CD4-positive, CD25-positive, alpha-beta regulatory T cell (primary cell): ENCODE data around the gene VDR. TPM values are rescaled to one million over a fixed set of nuclear protein-coding genes. Genes with fewer than 3 reads are reported as not detected.

Source experiments
- ATAC-seq, 2 donors: fragments of 150-1000 bp; cut with Tn5 transposase; one replicate each; pipeline ENCODE4 v1.10.0; 2021; ENCODE audit warnings: low read depth in 2 of 2, moderate number of reproducible peaks in 2 of 2, moderate library complexity in 1 of 2
- DNase-seq, 3 donors: peaks; one replicate each; pipeline versions ENCODE4 v3.0.0 to v3.0.0-alpha.2; 2012 to 2022; ENCODE audit warnings: mixed read lengths in 1 of 3
- H3K27ac ChIP-seq: one replicate; pipeline ENCODE4 v1.7.0; 2013; ENCODE audit warnings: mild to moderate bottlenecking, low read length; ENCODE audit not compliant: insufficient read depth, poor library complexity, severe bottlenecking
- H3K27me3 ChIP-seq: one replicate; pipeline ENCODE4 v1.7.0; 2013; ENCODE audit warnings: low read length; ENCODE audit not compliant: control insufficient read depth, insufficient read depth
- H3K36me3 ChIP-seq: one replicate; pipeline ENCODE4 v1.7.0; 2013; ENCODE audit warnings: mild to moderate bottlenecking, low read length, moderate library complexity; ENCODE audit not compliant: control insufficient read depth, insufficient read depth
- H3K4me1 ChIP-seq: 2 replicates; pipeline ENCODE4 v1.7.0; 2013; ENCODE audit warnings: mild to moderate bottlenecking, low read length; ENCODE audit not compliant: insufficient read depth, control insufficient read depth, poor library complexity, severe bottlenecking
- H3K4me3 ChIP-seq: one replicate; pipeline ENCODE4 v1.7.0; 2013; ENCODE audit warnings: low read depth, mild to moderate bottlenecking, low read length, moderate library complexity
- H3K9me3 ChIP-seq, 2 experiments: 1 replicate in 1 of 2; 2 replicates in 1 of 2; pipeline ENCODE4 v1.7.0; 2013; ENCODE audit warnings: low read length in 2 of 2, mild to moderate bottlenecking in 1 of 2, moderate library complexity in 1 of 2; ENCODE audit not compliant: control insufficient read depth in 2 of 2
- H3K27ac Mint-ChIP-seq, 3 donors: one replicate each; pipeline ENCODE4 v1.8.0; 2020 to 2022; ENCODE audit warnings: mild to moderate bottlenecking in 3 of 3, mixed read lengths in 3 of 3, moderate library complexity in 2 of 3
- H3K27me3 Mint-ChIP-seq: one replicate; pipeline ENCODE4 v1.8.0; 2022; ENCODE audit warnings: mild to moderate bottlenecking, mixed read lengths
- H3K36me3 Mint-ChIP-seq: one replicate; pipeline ENCODE4 v1.8.0; 2020; ENCODE audit warnings: mixed read lengths
- H3K4me1 Mint-ChIP-seq, 4 donors: one replicate each; pipeline ENCODE4 v1.8.0; 2020 to 2022; ENCODE audit warnings: mixed read lengths in 4 of 4, mild to moderate bottlenecking in 1 of 4
- H3K4me3 Mint-ChIP-seq, 4 donors: one replicate each; pipeline ENCODE4 v1.8.0; 2020 to 2022; ENCODE audit warnings: mild to moderate bottlenecking in 4 of 4, mixed read lengths in 4 of 4, moderate library complexity in 3 of 4
- H3K9me3 Mint-ChIP-seq, 7 donors: one replicate each; pipeline ENCODE4 v1.8.0; 2020 to 2022; ENCODE audit warnings: mixed read lengths in 7 of 7, mild to moderate bottlenecking in 3 of 7, moderate library complexity in 2 of 7
- polyA plus RNA-seq, 4 donors: library from polyadenylated mRNA; unstranded; fragments of 300-500 nt; fragmentation: Illumina TruSeq; gene quantifications; one replicate each; pipeline ENCODE4 v1.2.3, GENCODE V29; 2021
- total RNA-seq: library from RNA; stranded (reverse); gene quantifications from one replicate; pipeline ENCODE4 v1.2.3, GENCODE V29; 2022

VDR gene
- total and polyA plus RNA-seq, 5 donors from 2014 or later = 1.6 to 4.5 (median 2.8) TPM

- Histone ChIP-seq H3K27me3 (no peaks in the 10 kb centered on the region), H3K36me3 (no peaks in the 10 kb centered on the region), H3K4me3 (no peak overlapping the region), H3K9me3 (no peaks in the 10 kb centered on the region), H3K27ac (no peak overlapping the region), H3K4me1 (peaks cover 44% of the 10 kb centered on the region)
- Mint-ChIP-seq H3K36me3 (no peaks in the 10 kb centered on the region), H3K4me1 (peaks cover 27 to 71% (median 55%) of the 10 kb centered on the region in 4 donors), H3K27me3 (no peaks in the 10 kb centered on the region), H3K27ac (peak overlapping the region in 2 of 3 donors; percentile 81 to 96), H3K9me3 (no peaks in the 10 kb centered on the region), H3K4me3 (no peak overlapping the region)
- ATAC-seq = no peak
- no peak for DNase-seq
Observed at GRCh38 chr12:47887529-47887928, 17.3 kb downstream of the VDR start.

GRCh38 chr12:47886510-47887240, 18.1 kb downstream of the VDR start:
- DNase-seq = no peak
- no peaks in the 10 kb centered on the region for H3K27me3 Mint-ChIP-seq
- H3K4me3 Mint-ChIP-seq = peak overlapping the region in 1 of 4 donors; percentile 6
- H3K27ac Mint-ChIP-seq = peak overlapping the region in 2 of 3 donors; percentile 66 to 98
- ATAC-seq = no peak
- H3K4me1 Mint-ChIP-seq = peaks cover 27 to 79% (median 61%) of the 10 kb centered on the region in 4 donors
- Histone ChIP-seq H3K9me3 (no peaks in the 10 kb centered on the region), H3K4me1 (peaks cover 52% of the 10 kb centered on the region), H3K36me3 (no peaks in the 10 kb centered on the region), H3K4me3 (no peak overlapping the region), H3K27ac (no peak overlapping the region), H3K27me3 (no peaks in the 10 kb centered on the region)
- no peaks in the 10 kb centered on the region for H3K36me3 Mint-ChIP-seq
- no peaks in the 10 kb centered on the region for H3K9me3 Mint-ChIP-seq

- H3K36me3 Mint-ChIP-seq = no peaks in the 10 kb centered on the region
- H3K4me3 Mint-ChIP-seq = peak overlapping the region in 2 of 4 donors; percentile 78 to 85
- Histone ChIP-seq H3K27me3 (no peaks in the 10 kb centered on the region), H3K4me3 (no peak overlapping the region), H3K27ac (peak overlapping the region; percentile 17), H3K36me3 (no peaks in the 10 kb centered on the region), H3K9me3 (no peaks in the 10 kb centered on the region), H3K4me1 (peaks cover 52% of the 10 kb centered on the region)
- no peak for DNase-seq
- peaks cover 27 to 78% (median 60%) of the 10 kb centered on the region in 4 donors for H3K4me1 Mint-ChIP-seq
- H3K27me3 Mint-ChIP-seq = no peaks in the 10 kb centered on the region
- H3K27ac Mint-ChIP-seq = peak overlapping the region in 2 of 3 donors; percentile 87 to 98
- no peaks in the 10 kb centered on the region for H3K9me3 Mint-ChIP-seq
- ATAC-seq = no peak
Observed at GRCh38 chr12:47885566-47885965, 19.2 kb downstream of the VDR start.

- H3K4me1 Mint-ChIP-seq = peaks cover 27 to 75% (median 60%) of the 10 kb centered on the region in 4 donors
- peak overlapping the region; percentile 48 to 98 (median 87) for H3K27ac Mint-ChIP-seq
- Histone ChIP-seq H3K27me3 (no peaks in the 10 kb centered on the region), H3K4me1 (peaks cover 52% of the 10 kb centered on the region), H3K27ac (peak overlapping the region; percentile 17), H3K36me3 (no peaks in the 10 kb centered on the region), H3K4me3 (peak overlapping the region; percentile 1), H3K9me3 (no peaks in the 10 kb centered on the region)
- DNase-seq = peak in 2 of 3 donors; percentile 34 to 76
- ATAC-seq = peak; percentile 29 to 48
- H3K9me3 Mint-ChIP-seq = no peaks in the 10 kb centered on the region
- H3K36me3 Mint-ChIP-seq = no peaks in the 10 kb centered on the region
- peak overlapping the region; percentile 66 to 85 (median 76) for H3K4me3 Mint-ChIP-seq
- H3K27me3 Mint-ChIP-seq = no peaks in the 10 kb centered on the region
Observed at GRCh38 chr12:47885012-47885501, 19.7 kb downstream of the VDR start.

- Mint-ChIP-seq H3K27me3 (no peaks in the 10 kb centered on the region), H3K9me3 (no peaks in the 10 kb centered on the region), H3K27ac (peak overlapping the region; percentile 26 to 98 (median 92)), H3K36me3 (no peaks in the 10 kb centered on the region), H3K4me1 (peaks cover 27 to 70% (median 60%) of the 10 kb centered on the region in 4 donors), H3K4me3 (peak overlapping the region; percentile 66 to 85 (median 76))
- ATAC-seq (no peak), DNase-seq (no peak)
- no peaks in the 10 kb centered on the region for H3K9me3 ChIP-seq
- H3K27me3 ChIP-seq = no peaks in the 10 kb centered on the region
- no peaks in the 10 kb centered on the region for H3K36me3 ChIP-seq
- H3K27ac ChIP-seq = no peak overlapping the region
- peaks cover 50% of the 10 kb centered on the region for H3K4me1 ChIP-seq
- peak overlapping the region; percentile 1 for H3K4me3 ChIP-seq
Observed at GRCh38 chr12:47884501-47884900, 20.3 kb downstream of the VDR start.

GRCh38 chr12:47883663-47884195, 21.1 kb downstream of the VDR start:
- Mint-ChIP-seq H3K36me3 (no peaks in the 10 kb centered on the region), H3K9me3 (no peaks in the 10 kb centered on the region), H3K4me3 (peak overlapping the region; percentile 85 to 93 (median 90)), H3K27ac (peak overlapping the region; percentile 92 to 99 (median 98)), H3K4me1 (peaks cover 21 to 63% (median 54%) of the 10 kb centered on the region in 4 donors), H3K27me3 (no peaks in the 10 kb centered on the region)
- H3K9me3 ChIP-seq = no peaks in the 10 kb centered on the region
- no peak overlapping the region for H3K27ac ChIP-seq
- H3K27me3 ChIP-seq = no peaks in the 10 kb centered on the region
- DNase-seq (no peak), ATAC-seq (no peak)
- no peaks in the 10 kb centered on the region for H3K36me3 ChIP-seq
- peaks cover 42% of the 10 kb centered on the region for H3K4me1 ChIP-seq
- H3K4me3 ChIP-seq = peak overlapping the region; percentile 70

- Histone ChIP-seq H3K4me3 (peak overlapping the region; percentile 70), H3K36me3 (no peaks in the 10 kb centered on the region), H3K27ac (peak overlapping the region; percentile 34), H3K9me3 (no peaks in the 10 kb centered on the region), H3K27me3 (no peaks in the 10 kb centered on the region), H3K4me1 (peaks cover 41% of the 10 kb centered on the region)
- Mint-ChIP-seq H3K4me3 (peak overlapping the region; percentile 83 to 93 (median 90)), H3K27me3 (no peaks in the 10 kb centered on the region), H3K36me3 (peaks cover 5% of the 10 kb centered on the region), H3K4me1 (peaks cover 18 to 58% (median 50%) of the 10 kb centered on the region in 4 donors), H3K27ac (peak overlapping the region; percentile 92 to 99 (median 98)), H3K9me3 (no peaks in the 10 kb centered on the region)
- ATAC-seq (peak; percentile 79 to 88), DNase-seq (peak in 2 of 3 donors; percentile 54 to 87)
Observed at GRCh38 chr12:47882781-47883546, 21.8 kb downstream of the VDR start.
